HFF-Myc (cell line): ENCODE data around the gene CCDC188.
"Not testable (repeated sequence)": the region's sequence is repeated elsewhere in the genome, so short reads cannot be mapped to it uniquely, and the experiment has no call there.

Experiments
- DNase-seq: peaks from one replicate; pipeline ENCODE4 v3.0.0-alpha.2; 2011; ENCODE audit warnings: low read depth; ENCODE audit errors: extremely low read depth
- H3K4me3 ChIP-seq: replicated peaks from 2 replicates; pipeline ENCODE4 v1.5.1; 2011; ENCODE audit warnings: low read depth, mild to moderate bottlenecking, control low read depth, low read length
- TF ChIP-seq, protein P1 (sequence below): IDR thresholded peaks from 2 replicates; pipeline ENCODE4 v1.5.1; 2012; ENCODE audit warnings: mild to moderate bottlenecking, low read depth, low read length, control low read depth; ENCODE audit errors: missing control alignments

The CCDC188 gene

GRCh38 chr22:20169253-20169822, 18.5 kb upstream of the CCDC188 start:
- no peak for DNase-seq
- TF ChIP-seq, protein P1, sequence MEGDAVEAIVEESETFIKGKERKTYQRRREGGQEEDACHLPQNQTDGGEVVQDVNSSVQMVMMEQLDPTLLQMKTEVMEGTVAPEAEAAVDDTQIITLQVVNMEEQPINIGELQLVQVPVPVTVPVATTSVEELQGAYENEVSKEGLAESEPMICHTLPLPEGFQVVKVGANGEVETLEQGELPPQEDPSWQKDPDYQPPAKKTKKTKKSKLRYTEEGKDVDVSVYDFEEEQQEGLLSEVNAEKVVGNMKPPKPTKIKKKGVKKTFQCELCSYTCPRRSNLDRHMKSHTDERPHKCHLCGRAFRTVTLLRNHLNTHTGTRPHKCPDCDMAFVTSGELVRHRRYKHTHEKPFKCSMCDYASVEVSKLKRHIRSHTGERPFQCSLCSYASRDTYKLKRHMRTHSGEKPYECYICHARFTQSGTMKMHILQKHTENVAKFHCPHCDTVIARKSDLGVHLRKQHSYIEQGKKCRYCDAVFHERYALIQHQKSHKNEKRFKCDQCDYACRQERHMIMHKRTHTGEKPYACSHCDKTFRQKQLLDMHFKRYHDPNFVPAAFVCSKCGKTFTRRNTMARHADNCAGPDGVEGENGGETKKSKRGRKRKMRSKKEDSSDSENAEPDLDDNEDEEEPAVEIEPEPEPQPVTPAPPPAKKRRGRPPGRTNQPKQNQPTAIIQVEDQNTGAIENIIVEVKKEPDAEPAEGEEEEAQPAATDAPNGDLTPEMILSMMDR, result no peak

GRCh38 chr22:20167643-20168322, 16.9 kb upstream of the CCDC188 start:
- H3K4me3 ChIP-seq, result no peak overlapping the region
- DNase-seq, result no peak
- TF ChIP-seq, protein P1, result no peak

More at GRCh38 chr22:20169253-20169822, 18.5 kb upstream of the CCDC188 start:
- H3K4me3 ChIP-seq, result no peak overlapping the region

DNA sequence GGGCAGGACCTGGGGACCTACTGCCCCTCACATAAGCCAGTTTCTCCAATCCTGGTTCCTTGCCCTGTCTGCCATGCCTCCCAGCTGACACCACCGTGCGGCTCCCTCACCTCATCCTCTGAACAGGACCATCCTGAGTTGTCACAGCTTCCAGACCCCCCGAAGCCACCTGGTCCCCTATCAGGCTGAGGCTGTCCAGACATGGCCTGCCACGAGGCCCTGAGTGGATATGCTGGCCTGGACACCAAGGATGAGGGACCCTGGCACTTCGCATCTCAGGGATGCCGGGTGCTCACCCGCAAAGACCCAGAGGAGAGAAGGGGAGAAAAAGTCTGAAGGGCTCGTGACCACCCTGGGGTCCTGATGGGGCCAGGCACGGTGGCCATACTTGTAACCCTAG, 15.8 kb upstream of the CCDC188 start:
- no peak overlapping the region for H3K4me3 ChIP-seq
- TF ChIP-seq, protein P1, result no peak
- no peak for DNase-seq

- no peak for DNase-seq
- H3K4me3 ChIP-seq, result no peak overlapping the region
- TF ChIP-seq, protein P1, result no peak
These were observed 15.1 kb upstream of the CCDC188 start for GRCh38 chr22:20165913-20166312.

DNA sequence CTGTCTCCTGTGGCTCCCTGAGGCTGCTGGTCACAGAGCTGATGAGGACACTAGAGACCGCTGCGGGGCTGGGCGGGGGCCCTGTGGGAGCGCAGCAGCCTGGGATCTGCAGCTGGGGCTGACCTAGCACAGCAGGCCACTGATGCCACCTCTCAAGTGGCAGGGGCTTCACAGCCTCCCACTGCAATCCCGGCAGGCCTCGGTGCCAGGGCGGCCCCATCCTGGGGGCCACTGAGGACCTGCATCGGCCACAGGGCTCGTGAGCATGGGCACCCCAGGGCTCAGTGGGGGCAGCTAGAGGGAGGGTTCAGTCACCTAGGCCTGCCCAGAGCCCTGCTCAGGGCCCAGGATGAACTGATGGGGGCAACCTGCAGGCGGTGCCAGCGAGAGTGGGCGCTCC, 14.6 kb upstream of the CCDC188 start:
- no peak overlapping the region for H3K4me3 ChIP-seq
- TF ChIP-seq, protein P1, result no peak

GRCh38 chr22:20164863-20165262, 14.0 kb upstream of the CCDC188 start:
- TF ChIP-seq, protein P1, result no peak
- DNase-seq, result no peak
- no peak overlapping the region for H3K4me3 ChIP-seq

More for the DNA sequence above, 14.6 kb upstream of the CCDC188 start:
- DNase-seq, result no peak

- no peak overlapping the region for H3K4me3 ChIP-seq
- TF ChIP-seq, protein P1, result no peak
- no peak for DNase-seq
These were observed 9.2 kb upstream of the CCDC188 start for GRCh38 chr22:20160041-20160440.

DNA sequence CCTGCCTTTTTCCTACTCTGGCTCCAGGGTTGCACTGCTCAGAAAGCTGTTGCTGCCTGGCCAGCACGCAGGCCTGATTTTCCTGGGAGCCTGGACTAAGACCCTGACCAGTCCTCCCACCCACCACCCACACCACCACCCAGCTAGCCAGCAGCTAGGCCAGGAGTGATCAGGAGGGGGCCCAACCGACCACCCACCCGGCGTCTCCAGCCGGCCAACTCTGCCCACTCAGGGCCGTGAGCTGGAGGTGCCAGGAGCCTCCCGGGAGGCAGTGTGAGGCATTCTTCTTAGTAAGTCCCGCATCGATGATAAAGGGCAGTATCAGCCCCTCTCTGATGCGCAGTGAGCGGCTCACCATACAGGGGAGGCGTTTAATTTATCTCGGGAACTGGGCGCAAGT, 8.7 kb upstream of the CCDC188 start:
- not testable (repeated sequence) for H3K4me3 ChIP-seq, DNase-seq
